ENCODE measurements around the gene QSOX1. TPM values are rescaled to one million over a fixed set of nuclear protein-coding genes. Genes with fewer than 3 reads are reported as not detected.

The QSOX1 gene
- total and polyA plus RNA-seq, 2 donors (not counting 3 experiments of a cell fraction or from before 2014, with no cell fraction given) = 256 to 415 TPM

GRCh38 chr1:180137776-180138175 is 16.9 kb upstream of the QSOX1 start:
- no peaks in the 10 kb centered on the region for H3K79me2 ChIP-seq (ENCODE audit: control insufficient read depth, insufficient read depth, low read length)
- CTCF ChIA-PET = no interaction called here
- dilution Hi-C loops (cut with MboI; ENCODE audit: extremely low pct_ligation_motif_present, low sequenced_read_pairs) (no loop called here), intact Hi-C loops (cut with micrococcal nuclease) (no loop called here)
- BruUV-seq (replicated peaks) = no TSS peak
- no peak for TF ChIP-seq POLR2A (IDR thresholded peaks at IDR 0.05; ENCODE audit: low read depth, low read length)
- no peak for TF ChIP-seq GATA2 (IDR thresholded peaks at IDR 0.05; ENCODE audit: insufficient read depth, insufficient read length, low read depth, low read length)
- TF ChIP-seq FOS (IDR thresholded peaks at IDR 0.05; ENCODE audit: borderline replicate concordance, insufficient read depth, low read length) = no peak
- no peak for TF ChIP-seq MYC (IDR thresholded peaks at IDR 0.05; ENCODE audit: low read depth, low read length)
- no peak for TF ChIP-seq CTCF (IDR thresholded peaks at IDR 0.05; ENCODE audit: extremely low read depth in 1 of 2, insufficient read depth in 1 of 2, low read depth in 1 of 2, low read length in 2 of 2)
- no peak for TF ChIP-seq JUN (IDR thresholded peaks at IDR 0.05; ENCODE audit: borderline replicate concordance, insufficient read depth, insufficient read length, low read depth)
- no peaks in the 10 kb centered on the region for H4K20me1 ChIP-seq (replicated peaks; ENCODE audit: control insufficient read depth, extremely low read depth, insufficient read depth, low read length)
- H3K4me2 ChIP-seq (ENCODE audit: insufficient read depth, low read length) = no peak overlapping the region
- no peaks in the 10 kb centered on the region for H3K27me3 ChIP-seq (ENCODE audit: control insufficient read depth in 2 of 2, insufficient read depth in 2 of 2, low read length in 2 of 2)
- H2AFZ ChIP-seq (ENCODE audit: low read depth, low read length) = peak overlapping the region; percentile 42
- no peak overlapping the region for H3K4me3 ChIP-seq (replicated peaks in 1 of 3; ENCODE audit: insufficient read depth in 1 of 3, low read depth in 1 of 3, low read length in 3 of 3)
- POLR2A ChIA-PET = no interaction called here
- DNase-seq (ENCODE audit: low read depth, low spot score) = no peak
- H3K9ac ChIP-seq (replicated peaks; ENCODE audit: extremely low read depth, insufficient read depth, low read length) = no peak overlapping the region
- H3K27ac ChIP-seq (ENCODE audit: insufficient read depth, low read depth, low read length) = no peak overlapping the region
- peaks cover 19% of the 10 kb centered on the region for H3K4me1 ChIP-seq (ENCODE audit: control insufficient read depth, extremely low read depth, insufficient read depth, low read length)
- H3K9me1 ChIP-seq (replicated peaks; ENCODE audit: control insufficient read depth, extremely low read depth, insufficient read depth, low read length) = no peaks in the 10 kb centered on the region
- FAIRE-seq = no peak
- no peaks in the 10 kb centered on the region for H3K36me3 ChIP-seq (ENCODE audit: control insufficient read depth in 2 of 2, extremely low read depth in 1 of 2, insufficient read depth in 2 of 2, low read length in 2 of 2)
- H3K9me3 ChIP-seq (replicated peaks; ENCODE audit: control insufficient read depth, insufficient read depth, low read length) = no peaks in the 10 kb centered on the region

- dilution Hi-C loops (cut with MboI; ENCODE audit: extremely low pct_ligation_motif_present, low sequenced_read_pairs) = no loop called here
- CTCF ChIA-PET = no interaction called here
Measured at GRCh38 chr1:180141381-180141934, 13.2 kb upstream of the QSOX1 start.

More at GRCh38 chr1:180141381-180141934, 13.2 kb upstream of the QSOX1 start:
- Histone ChIP-seq H3K9me3 (replicated peaks; ENCODE audit: control insufficient read depth, insufficient read depth, low read length) (no peaks in the 10 kb centered on the region), H3K4me2 (ENCODE audit: insufficient read depth, low read length) (no peak overlapping the region), H3K9me1 (replicated peaks; ENCODE audit: control insufficient read depth, extremely low read depth, insufficient read depth, low read length) (no peaks in the 10 kb centered on the region), H3K4me1 (ENCODE audit: control insufficient read depth, extremely low read depth, insufficient read depth, low read length) (peaks cover 9% of the 10 kb centered on the region), H4K20me1 (replicated peaks; ENCODE audit: control insufficient read depth, extremely low read depth, insufficient read depth, low read length) (no peaks in the 10 kb centered on the region), H3K79me2 (ENCODE audit: control insufficient read depth, insufficient read depth, low read length) (no peaks in the 10 kb centered on the region), H3K27me3 (ENCODE audit: control insufficient read depth in 2 of 2, insufficient read depth in 2 of 2, low read length in 2 of 2) (no peaks in the 10 kb centered on the region), H3K27ac (ENCODE audit: insufficient read depth, low read depth, low read length) (no peak overlapping the region), H3K9ac (replicated peaks; ENCODE audit: extremely low read depth, insufficient read depth, low read length) (no peak overlapping the region), H3K36me3 (ENCODE audit: control insufficient read depth in 2 of 2, extremely low read depth in 1 of 2, insufficient read depth in 2 of 2, low read length in 2 of 2) (no peaks in the 10 kb centered on the region), H3K4me3 (replicated peaks in 1 of 3; ENCODE audit: insufficient read depth in 1 of 3, low read depth in 1 of 3, low read length in 3 of 3) (no peak overlapping the region), H2AFZ (ENCODE audit: low read depth, low read length) (no peak overlapping the region)
- no peak for FAIRE-seq
- intact Hi-C loops (cut with micrococcal nuclease) = no loop called here
- no peak for TF ChIP-seq POLR2A (IDR thresholded peaks at IDR 0.05; ENCODE audit: low read depth, low read length)
- TF ChIP-seq POLR2AphosphoS5 (IDR thresholded peaks at IDR 0.05; ENCODE audit: insufficient read depth, low read depth, low read length) = no peak
- no peak for TF ChIP-seq GATA2 (IDR thresholded peaks at IDR 0.05; ENCODE audit: insufficient read depth, insufficient read length, low read depth, low read length)
- TF ChIP-seq JUN (IDR thresholded peaks at IDR 0.05; ENCODE audit: borderline replicate concordance, insufficient read depth, insufficient read length, low read depth) = no peak
- no peak for TF ChIP-seq FOS (IDR thresholded peaks at IDR 0.05; ENCODE audit: borderline replicate concordance, insufficient read depth, low read length)
- no peak for TF ChIP-seq EZH2 (IDR thresholded peaks at IDR 0.05; ENCODE audit: borderline replicate concordance, low read depth, low read length, severe bottlenecking)
- TF ChIP-seq CTCF (IDR thresholded peaks at IDR 0.05; ENCODE audit: extremely low read depth in 1 of 2, insufficient read depth in 1 of 2, low read depth in 1 of 2, low read length in 2 of 2) = no peak
- TF ChIP-seq MAX (IDR thresholded peaks at IDR 0.05; ENCODE audit: insufficient read depth, insufficient read length) = no peak
- no peak for TF ChIP-seq MYC (IDR thresholded peaks at IDR 0.05; ENCODE audit: low read depth, low read length)
- no TSS peak for BruUV-seq (replicated peaks)
- POLR2A ChIA-PET = no interaction called here
- no peak for DNase-seq (ENCODE audit: low read depth, low spot score)

Data from endothelial cell of umbilical vein (primary cell).